NT2/D1 (cell line): ENCODE data around the gene CXCR4.
"Not testable (repeated sequence)": the region's sequence is repeated elsewhere in the genome, so short reads cannot be mapped to it uniquely, and the experiment has no call there.

Source experiments
- YY1 ChIP-seq: IDR thresholded peaks from 2 replicates; pipeline ENCODE4 v1.6.1; 2011; ENCODE audit not compliant: insufficient read length, insufficient read depth
- ZNF274 ChIP-seq: IDR thresholded peaks from 2 replicates; pipeline ENCODE4 v1.6.1; 2011; ENCODE audit warnings: mild to moderate bottlenecking, low read depth, low read length

GRCh38 chr2:136087901-136088460, 30.0 kb downstream of the CXCR4 start:
- not testable (repeated sequence) for TF ChIP-seq YY1, ZNF274
